Mesendoderm (in vitro differentiated cells): ENCODE measurements around the gene DYRK3.
A peak's percentile ranks its signal among the peaks of the same experiment; 100 is the strongest.

ENCODE experiments used
- DNase-seq: peaks from one replicate; pipeline ENCODE4 v3.0.0; 2013
- H2AK5ac ChIP-seq: 2 replicates; pipeline ENCODE4 v1.6.1; 2013; ENCODE audit warnings: low read length, inconsistent platforms
- H2BK120ac ChIP-seq: 2 replicates; pipeline ENCODE4 v1.6.1; 2013; ENCODE audit warnings: low read depth, mild to moderate bottlenecking, low read length, moderate library complexity, mixed read lengths
- H2BK15ac ChIP-seq: replicated peaks from 2 replicates; pipeline ENCODE4 v1.6.1; 2013; ENCODE audit warnings: low read depth, mild to moderate bottlenecking, moderate library complexity
- H2BK5ac ChIP-seq: 2 replicates; pipeline ENCODE4 v1.6.1; 2013; ENCODE audit warnings: low read length, inconsistent platforms
- H3K18ac ChIP-seq: 2 replicates; pipeline ENCODE4 v1.6.1; 2013; ENCODE audit warnings: mild to moderate bottlenecking, low read length, mixed read lengths
- H3K23ac ChIP-seq: one replicate; pipeline ENCODE4 v1.6.1; 2013; ENCODE audit warnings: low read length
- H3K27ac ChIP-seq: 2 replicates; pipeline ENCODE4 v1.5.1; 2013; ENCODE audit warnings: low read depth, mild to moderate bottlenecking, inconsistent platforms, low read length, moderate library complexity
- H3K27me3 ChIP-seq: 2 replicates; pipeline ENCODE4 v1.6.1; 2013; ENCODE audit warnings: low read length, control low read depth, mild to moderate bottlenecking, inconsistent platforms; ENCODE audit not compliant: insufficient read depth, poor library complexity
- H3K36me3 ChIP-seq: 2 replicates; pipeline ENCODE4 v1.6.1; 2013; ENCODE audit warnings: low read length, inconsistent platforms; ENCODE audit not compliant: control insufficient read depth, insufficient read depth
- H3K4ac ChIP-seq: one replicate; pipeline ENCODE4 v1.6.1; 2013; ENCODE audit warnings: low read depth, mild to moderate bottlenecking, low read length, moderate library complexity
- H3K4me1 ChIP-seq: 2 replicates; pipeline ENCODE4 v1.6.1; 2013; ENCODE audit warnings: low read depth, low read length, inconsistent platforms; ENCODE audit not compliant: control insufficient read depth
- H3K4me2 ChIP-seq: 2 replicates; pipeline ENCODE4 v1.6.1; 2013; ENCODE audit warnings: low read length
- H3K4me3 ChIP-seq: 2 replicates; pipeline ENCODE4 v1.5.1; 2013; ENCODE audit warnings: mild to moderate bottlenecking, low read length
- H3K56ac ChIP-seq: one replicate; pipeline ENCODE4 v1.6.1; 2013; ENCODE audit warnings: low read length
- H3K79me1 ChIP-seq: 2 replicates; pipeline ENCODE4 v1.6.1; 2013; ENCODE audit warnings: low read length, inconsistent platforms
- H3K79me2 ChIP-seq: 2 replicates; pipeline ENCODE4 v1.6.1; 2013; ENCODE audit warnings: mild to moderate bottlenecking, low read length; ENCODE audit not compliant: control insufficient read depth, insufficient read depth
- H3K9ac ChIP-seq: 2 replicates; pipeline ENCODE4 v1.6.1; 2013; ENCODE audit warnings: low read length, inconsistent platforms
- H4K5ac ChIP-seq: one replicate; pipeline ENCODE4 v1.6.1; 2013; ENCODE audit warnings: low read length
- H4K8ac ChIP-seq: one replicate; pipeline ENCODE4 v1.6.1; 2013; ENCODE audit warnings: low read depth, mild to moderate bottlenecking, control low read depth, low read length, moderate library complexity
- WGBS: extraction: QIAGEN DNeasy Blood & Tissue Kit; methylation state at CpG from one replicate; pipeline ENCODE4 v1.1.7; 2013; ENCODE audit warnings: low lambda C conversion rate, missing lambda C conversion rate; ENCODE audit not compliant: insufficient coverage; ENCODE audit errors: extremely low coverage; 5-methylcytosine and 5-hydroxymethylcytosine counted together

DYRK3 gene

DNA sequence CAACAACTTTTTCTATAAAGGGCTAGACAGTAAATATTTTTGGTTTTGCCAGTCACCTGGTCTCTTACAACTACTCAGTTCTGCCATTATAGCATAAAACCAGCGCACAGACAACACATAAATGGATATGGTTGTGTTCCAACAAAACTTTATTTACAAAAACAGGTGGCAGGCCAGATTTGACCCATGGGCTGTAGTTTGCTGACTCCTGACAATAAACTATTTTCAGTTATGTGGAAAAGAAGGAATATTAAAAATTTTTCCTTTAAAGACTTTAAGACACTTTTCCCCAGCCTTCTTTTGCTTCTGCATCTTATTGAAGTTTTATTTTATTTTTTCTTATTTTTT is 39.0 kb upstream of the DYRK3 start:
- no peak overlapping the region for H3K27ac ChIP-seq
- H2AK5ac ChIP-seq, result no peak overlapping the region
- H3K56ac ChIP-seq, result no peak overlapping the region
- H3K79me2 ChIP-seq, result no peaks in the 10 kb centered on the region
- no peak overlapping the region for H2BK15ac ChIP-seq
- no peak overlapping the region for H3K18ac ChIP-seq
- H3K23ac ChIP-seq, result no peak overlapping the region
- no peaks in the 10 kb centered on the region for H3K4me1 ChIP-seq
- no peak overlapping the region for H3K4me3 ChIP-seq
- no peak overlapping the region for H4K5ac ChIP-seq
- no peak overlapping the region for H2BK5ac ChIP-seq
- H3K4me2 ChIP-seq, result no peak overlapping the region
- no peaks in the 10 kb centered on the region for H3K27me3 ChIP-seq
- no peak overlapping the region for H4K8ac ChIP-seq
- no peak overlapping the region for H3K4ac ChIP-seq
- H3K79me1 ChIP-seq, result no peaks in the 10 kb centered on the region
- no CpG with 5 or more reads among the region's 1 CpG for WGBS
- no peak overlapping the region for H2BK120ac ChIP-seq
- H3K36me3 ChIP-seq, result no peaks in the 10 kb centered on the region
- no peak for DNase-seq
- no peak overlapping the region for H3K9ac ChIP-seq

DNA sequence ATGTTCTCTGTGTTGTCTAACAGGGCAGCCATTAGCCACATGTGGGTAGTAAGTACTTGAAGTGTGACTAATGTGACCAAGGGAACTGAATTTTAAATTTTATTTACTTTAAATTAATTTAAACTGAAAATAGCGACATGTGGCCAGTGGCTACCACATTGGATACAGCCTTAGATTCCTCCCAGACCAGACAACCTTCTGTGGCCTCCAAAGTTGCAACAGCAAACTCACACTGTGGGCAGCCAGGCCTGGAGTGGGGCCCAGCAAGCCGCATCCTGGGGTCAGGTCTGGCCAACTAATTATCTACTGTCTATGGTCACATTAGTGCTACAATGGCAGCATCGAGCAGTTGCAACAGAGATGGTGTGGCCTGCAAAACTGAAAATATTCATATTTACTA is 34.8 kb upstream of the DYRK3 start:
- Histone ChIP-seq H2BK15ac (no peak overlapping the region), H3K79me2 (no peaks in the 10 kb centered on the region), H2BK5ac (no peak overlapping the region), H4K5ac (no peak overlapping the region), H3K9ac (no peak overlapping the region), H3K18ac (no peak overlapping the region), H3K79me1 (no peaks in the 10 kb centered on the region), H3K56ac (no peak overlapping the region), H3K4me1 (no peaks in the 10 kb centered on the region), H3K27me3 (no peaks in the 10 kb centered on the region), H3K4me2 (no peak overlapping the region), H3K27ac (no peak overlapping the region), H3K23ac (no peak overlapping the region), H4K8ac (no peak overlapping the region), H3K4me3 (no peak overlapping the region), H3K36me3 (peaks cover 3% of the 10 kb centered on the region), H2AK5ac (no peak overlapping the region), H2BK120ac (no peak overlapping the region), H3K4ac (no peak overlapping the region)
- no peak for DNase-seq
- no CpG with 5 or more reads among the region's 3 CpGs for WGBS

DNA sequence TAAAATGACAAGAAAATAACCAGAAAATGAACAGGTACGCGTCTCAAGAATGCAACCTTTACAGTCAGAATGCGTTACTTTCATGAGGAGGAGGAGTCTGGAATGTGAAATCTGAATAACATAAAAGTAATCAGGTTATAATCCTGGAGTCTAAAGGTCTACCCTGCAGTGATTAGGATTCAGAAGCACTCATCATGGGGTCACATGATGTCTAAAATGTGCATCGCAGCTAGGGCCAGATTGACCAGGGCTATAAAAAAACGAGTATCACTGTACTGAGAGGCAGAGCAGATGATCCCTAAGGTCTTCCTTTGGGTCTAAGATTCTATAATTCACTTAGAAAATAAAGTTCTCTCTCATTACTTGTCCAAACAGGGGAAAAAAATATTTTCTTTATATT is 30.5 kb upstream of the DYRK3 start:
- Histone ChIP-seq H2BK120ac (no peak overlapping the region), H2BK5ac (no peak overlapping the region), H3K4ac (no peak overlapping the region), H3K27ac (no peak overlapping the region), H3K4me1 (no peaks in the 10 kb centered on the region), H3K4me3 (no peak overlapping the region), H3K36me3 (peaks cover 3% of the 10 kb centered on the region), H3K56ac (no peak overlapping the region), H2BK15ac (no peak overlapping the region), H3K18ac (no peak overlapping the region), H2AK5ac (no peak overlapping the region), H4K5ac (no peak overlapping the region), H3K27me3 (no peaks in the 10 kb centered on the region), H3K79me2 (no peaks in the 10 kb centered on the region), H4K8ac (no peak overlapping the region), H3K79me1 (no peaks in the 10 kb centered on the region), H3K4me2 (no peak overlapping the region), H3K9ac (no peak overlapping the region), H3K23ac (no peak overlapping the region)
- WGBS, result no CpG with 5 or more reads among the region's 5 CpGs
- DNase-seq, result no peak

DNA sequence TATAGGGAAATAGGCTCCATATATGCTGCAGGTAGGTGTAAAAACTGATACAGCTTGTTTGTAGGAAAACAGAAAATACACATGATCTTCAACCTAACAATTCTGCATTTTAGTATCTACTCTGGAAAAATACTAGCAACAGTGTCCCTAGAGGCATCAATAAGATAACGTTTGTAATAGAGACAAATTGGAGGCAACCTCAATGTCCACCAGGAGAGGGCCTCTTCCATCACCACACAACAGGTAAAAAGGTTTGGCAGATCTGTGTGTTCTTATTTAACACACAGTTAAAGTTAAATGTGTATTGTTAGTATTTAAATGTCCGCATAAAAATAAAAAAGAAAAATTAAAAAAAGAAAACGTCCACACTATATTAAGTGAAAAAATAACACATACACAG is 28.5 kb upstream of the DYRK3 start:
- Histone ChIP-seq H3K56ac (no peak overlapping the region), H3K9ac (no peak overlapping the region), H3K23ac (no peak overlapping the region), H3K36me3 (peaks cover 3% of the 10 kb centered on the region), H2BK120ac (no peak overlapping the region), H3K27me3 (no peaks in the 10 kb centered on the region), H4K5ac (no peak overlapping the region), H3K79me1 (peaks cover 9% of the 10 kb centered on the region), H3K4me2 (no peak overlapping the region), H4K8ac (no peak overlapping the region), H3K27ac (no peak overlapping the region), H3K4me3 (no peak overlapping the region), H3K4me1 (peaks cover 5% of the 10 kb centered on the region), H2BK15ac (no peak overlapping the region), H3K4ac (no peak overlapping the region), H3K18ac (no peak overlapping the region), H2BK5ac (no peak overlapping the region), H2AK5ac (no peak overlapping the region), H3K79me2 (peaks cover 3% of the 10 kb centered on the region)
- no CpG with 5 or more reads among the region's 3 CpGs for WGBS
- peak; percentile 65 for DNase-seq

DNA sequence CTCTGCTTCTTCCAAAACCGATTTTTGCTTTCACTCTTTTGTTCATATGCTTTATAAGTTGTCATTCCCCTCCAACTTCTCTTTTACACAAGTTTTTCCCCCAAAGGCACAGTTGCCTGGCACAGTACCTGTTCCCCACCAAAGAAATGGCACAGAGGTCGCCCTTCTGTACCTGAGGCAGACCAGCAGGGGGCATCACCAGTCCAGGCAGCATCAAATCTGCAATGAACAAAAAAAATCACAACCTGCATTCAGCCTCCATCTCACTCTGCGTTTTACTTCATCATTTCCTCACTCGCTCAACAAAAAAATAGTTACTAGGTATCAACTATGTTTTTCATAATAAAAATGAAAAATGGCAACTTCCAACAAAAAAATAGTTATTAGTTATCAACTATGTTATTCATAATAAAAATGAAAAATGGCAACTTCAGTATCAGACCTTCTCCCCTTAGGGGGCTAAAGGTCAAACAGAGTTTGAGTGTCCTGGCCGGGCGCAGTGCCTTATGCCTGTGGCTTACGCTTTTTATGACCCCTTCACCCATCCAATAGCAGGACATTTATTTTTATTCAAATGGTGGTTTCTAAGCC is 27.1 kb upstream of the DYRK3 start:
- no peak overlapping the region for H4K5ac ChIP-seq
- H3K27ac ChIP-seq, result no peak overlapping the region
- no peak overlapping the region for H2AK5ac ChIP-seq
- H2BK5ac ChIP-seq, result no peak overlapping the region
- H3K9ac ChIP-seq, result no peak overlapping the region
- H4K8ac ChIP-seq, result no peak overlapping the region
- H3K23ac ChIP-seq, result no peak overlapping the region
- no peak overlapping the region for H2BK15ac ChIP-seq
- H3K56ac ChIP-seq, result no peak overlapping the region
- peaks cover 9% of the 10 kb centered on the region for H3K79me1 ChIP-seq
- peaks cover 3% of the 10 kb centered on the region for H3K36me3 ChIP-seq
- peaks cover 3% of the 10 kb centered on the region for H3K79me2 ChIP-seq
- no peak overlapping the region for H3K4ac ChIP-seq
- H3K27me3 ChIP-seq, result no peaks in the 10 kb centered on the region
- no peak overlapping the region for H2BK120ac ChIP-seq
- WGBS, result 100% methylated on average over 2 of the region's 7 CpGs
- no peak overlapping the region for H3K4me3 ChIP-seq
- H3K4me2 ChIP-seq, result no peak overlapping the region
- H3K4me1 ChIP-seq, result peaks cover 5% of the 10 kb centered on the region
- no peak overlapping the region for H3K18ac ChIP-seq
- DNase-seq, result peak; percentile 45

DNA sequence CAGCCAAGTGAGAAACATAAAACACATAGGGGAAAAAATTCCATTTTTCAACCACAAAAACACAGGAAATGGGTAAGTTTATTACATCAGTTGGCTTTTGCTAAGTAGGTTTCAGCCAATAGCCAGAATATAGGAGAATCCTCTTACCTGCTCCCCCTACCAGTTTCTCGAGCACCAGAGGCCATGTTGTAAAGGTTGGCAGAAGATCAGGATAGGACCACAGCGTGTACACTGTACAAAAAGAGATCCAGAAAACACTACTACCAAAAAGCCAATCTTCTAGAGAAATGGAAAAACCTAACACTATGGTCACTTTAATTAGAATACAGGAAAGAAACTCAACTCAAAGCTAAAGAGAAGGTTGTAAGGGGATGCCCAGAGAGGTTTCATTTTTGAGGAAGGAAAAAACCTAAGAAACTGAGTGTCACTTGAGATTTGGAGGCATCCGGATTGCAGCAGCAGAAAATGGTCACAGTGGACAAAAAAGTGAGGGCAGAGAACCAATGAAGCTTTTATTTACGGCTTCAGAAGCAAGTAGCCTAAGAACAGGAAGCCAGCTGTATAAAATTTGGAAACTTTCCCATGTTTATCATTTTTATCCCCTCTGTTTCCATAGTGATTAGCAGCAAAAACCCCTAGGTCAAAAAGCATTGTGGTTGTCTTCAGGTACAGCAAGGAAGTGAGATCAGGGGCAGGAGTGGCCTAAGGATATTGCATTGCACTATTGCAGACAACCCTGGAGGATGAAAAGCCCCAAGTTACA is 25.9 kb upstream of the DYRK3 start:
- peaks cover 5% of the 10 kb centered on the region for H3K4me1 ChIP-seq
- H3K4ac ChIP-seq, result no peak overlapping the region
- no peak overlapping the region for H3K27ac ChIP-seq
- no peak overlapping the region for H2BK120ac ChIP-seq
- H4K5ac ChIP-seq, result no peak overlapping the region
- H3K4me2 ChIP-seq, result no peak overlapping the region
- H2BK15ac ChIP-seq, result no peak overlapping the region
- no peak overlapping the region for H3K18ac ChIP-seq
- no peak overlapping the region for H4K8ac ChIP-seq
- H3K56ac ChIP-seq, result no peak overlapping the region
- H2AK5ac ChIP-seq, result no peak overlapping the region
- no peak for DNase-seq
- no peak overlapping the region for H3K23ac ChIP-seq
- H3K27me3 ChIP-seq, result no peaks in the 10 kb centered on the region
- no peak overlapping the region for H2BK5ac ChIP-seq
- H3K4me3 ChIP-seq, result no peak overlapping the region
- no peak overlapping the region for H3K9ac ChIP-seq
- H3K36me3 ChIP-seq, result peaks cover 3% of the 10 kb centered on the region
- WGBS, result no CpG with 5 or more reads among the region's 4 CpGs
- peaks cover 3% of the 10 kb centered on the region for H3K79me2 ChIP-seq
- H3K79me1 ChIP-seq, result peaks cover 9% of the 10 kb centered on the region
